IMR-90 (cell line): Measurements from ENCODE around the gene HAGHL. TPM values are rescaled to one million over a fixed set of nuclear protein-coding genes. Genes with fewer than 3 reads are reported as not detected.

Experiments
- ATAC-seq: fragments of 200-7000 bp; cut with Tn5 transposase; 2 replicates; pipeline ENCODE4 v1.9.1; 2020; ENCODE audit warnings: low read depth, mild to moderate bottlenecking, moderate library complexity
- BruUV-seq: library from RNA; stranded (reverse); fragments of 400-500 nt; replicated peaks from 2 replicates; lab custom pipeline; 2021; lab: Mats Ljungman, UMichigan
- CTCF ChIA-PET: fragments of 300-600 bp; formaldehyde crosslinking; extraction: SDS; loops from one replicate; lab custom pipeline; 2021; ENCODE audit warnings: antibody characterized with exemption; lab: Yijun Ruan, JAX
- POLR2A ChIA-PET: fragments of 300-600 bp; sonication (Branson Sonifier 250); formaldehyde crosslinking; loops from one replicate; lab custom pipeline; 2022; ENCODE audit warnings: antibody characterized with exemption; ENCODE audit not compliant: unreplicated experiment; lab: Charles Lee
- DNase-seq: peaks from one replicate; pipeline ENCODE4 v3.0.0; 2013
- H2AFZ ChIP-seq: replicated peaks from 2 replicates; pipeline ENCODE3; 2013; ENCODE audit warnings: low read length, mild to moderate bottlenecking; ENCODE audit not compliant: poor library complexity
- H2AK5ac ChIP-seq: 2 replicates; pipeline ENCODE4 v1.6.1; 2013; ENCODE audit warnings: low read depth, low read length, inconsistent platforms
- H2AK9ac ChIP-seq: replicated peaks from 2 replicates; pipeline ENCODE3; 2013; ENCODE audit warnings: mild to moderate bottlenecking, low read depth, low read length, moderate library complexity; ENCODE audit not compliant: poor library complexity
- H2BK120ac ChIP-seq: 2 replicates; pipeline ENCODE4 v1.6.1; 2013; ENCODE audit warnings: low read depth, low read length, inconsistent platforms
- H2BK15ac ChIP-seq: 3 replicates; pipeline ENCODE4 v1.6.1; 2013; ENCODE audit warnings: low read depth, low read length, inconsistent platforms
- H2BK20ac ChIP-seq: 2 replicates; pipeline ENCODE4 v1.6.1; 2013; ENCODE audit warnings: low read depth, mild to moderate bottlenecking, inconsistent platforms, low read length, moderate library complexity
- H2BK5ac ChIP-seq: 2 replicates; pipeline ENCODE4 v1.6.1; 2013; ENCODE audit warnings: mild to moderate bottlenecking, low read depth, low read length, inconsistent platforms; ENCODE audit not compliant: poor library complexity, severe bottlenecking
- H3K14ac ChIP-seq: replicated peaks from 2 replicates; pipeline ENCODE4 v1.6.1; 2013; ENCODE audit warnings: low read depth, low read length, inconsistent platforms
- H3K18ac ChIP-seq: 2 replicates; pipeline ENCODE4 v1.6.1; 2013; ENCODE audit warnings: low read depth, low read length, control low read depth
- H3K23ac ChIP-seq: 2 replicates; pipeline ENCODE4 v1.6.1; 2013; ENCODE audit warnings: low read depth, low read length, inconsistent platforms
- H3K27ac ChIP-seq: 2 replicates; pipeline ENCODE4 v1.5.1; 2013; ENCODE audit warnings: mild to moderate bottlenecking, control low read depth, low read length; ENCODE audit not compliant: insufficient read depth
- H3K27me3 ChIP-seq: 2 replicates; pipeline ENCODE4 v1.6.1; 2013; ENCODE audit warnings: low read length; ENCODE audit not compliant: control insufficient read depth, insufficient read depth
- H3K36me3 ChIP-seq: 2 replicates; pipeline ENCODE4 v1.6.1; 2013; ENCODE audit warnings: low read length, mixed read lengths; ENCODE audit not compliant: control insufficient read depth, insufficient read depth
- H3K4ac ChIP-seq: 2 replicates; pipeline ENCODE4 v1.6.1; 2013; ENCODE audit warnings: low read depth, low read length, inconsistent platforms
- H3K4me1 ChIP-seq: 2 replicates; pipeline ENCODE4 v1.6.1; 2013; ENCODE audit warnings: low read length, mixed read lengths; ENCODE audit not compliant: control insufficient read depth, insufficient read depth
- H3K4me2 ChIP-seq: 2 replicates; pipeline ENCODE4 v1.6.1; 2013; ENCODE audit warnings: low read depth, mild to moderate bottlenecking, control low read depth, low read length, moderate library complexity
- H3K4me3 ChIP-seq: 2 replicates; pipeline ENCODE4 v1.5.1; 2013; ENCODE audit warnings: low read depth, mild to moderate bottlenecking, control low read depth, low read length, moderate library complexity; ENCODE audit not compliant: insufficient read depth
- H3K56ac ChIP-seq: 2 replicates; pipeline ENCODE4 v1.6.1; 2013; ENCODE audit warnings: low read length, inconsistent platforms; ENCODE audit not compliant: insufficient read depth; ENCODE audit errors: extremely low read depth
- H3K79me1 ChIP-seq, 2 experiments: 2 replicates each; pipeline ENCODE4 v1.6.1; 2013; ENCODE audit warnings: low read length in 2 of 2, inconsistent platforms in 1 of 2, low read depth in 1 of 2
- H3K9ac ChIP-seq: 2 replicates; pipeline ENCODE4 v1.6.1; 2013; ENCODE audit warnings: low read depth, low read length, control low read depth
- H3K9me1 ChIP-seq: 2 replicates; pipeline ENCODE4 v1.6.1; 2013; ENCODE audit warnings: low read length, inconsistent platforms; ENCODE audit not compliant: insufficient read depth
- H3K9me3 ChIP-seq: 2 replicates; pipeline ENCODE4 v1.6.1; 2013; ENCODE audit warnings: low read length; ENCODE audit not compliant: control insufficient read depth, insufficient read depth
- H4K20me1 ChIP-seq: 2 replicates; pipeline ENCODE4 v1.6.1; 2013; ENCODE audit warnings: low read length, inconsistent platforms; ENCODE audit not compliant: insufficient read depth
- H4K5ac ChIP-seq: 2 replicates; pipeline ENCODE4 v1.6.1; 2013; ENCODE audit warnings: mild to moderate bottlenecking, low read depth, low read length, control low read depth
- H4K8ac ChIP-seq, 2 experiments: 2 replicates each; pipeline ENCODE4 v1.6.1; 2013; ENCODE audit warnings: low read depth in 2 of 2, low read length in 2 of 2, control low read depth in 1 of 2, inconsistent platforms in 1 of 2
- H4K91ac ChIP-seq: 2 replicates; pipeline ENCODE4 v1.6.1; 2013; ENCODE audit warnings: low read depth, low read length, inconsistent platforms; ENCODE audit not compliant: insufficient read depth
- BHLHE40 ChIP-seq: fragments of 150-350 bp; IDR thresholded peaks from 2 replicates; pipeline ENCODE4 v1.6.1; 2016; ENCODE audit warnings: mild to moderate bottlenecking, low read depth, low read length
- CEBPB ChIP-seq: IDR thresholded peaks from 2 replicates; pipeline ENCODE4 v1.6.1; 2012; ENCODE audit warnings: low read depth, low read length, improper control_type of control experiment
- CHD1 ChIP-seq: IDR thresholded peaks from 2 replicates; pipeline ENCODE4 v1.6.1; 2012; ENCODE audit warnings: low read depth, low read length, improper control_type of control experiment
- CTCF ChIP-seq: conservative IDR thresholded peaks from 2 replicates; pipeline ENCODE4 v1.5.1; 2012; ENCODE audit warnings: mild to moderate bottlenecking, low read depth, low read length, improper control_type of control experiment
- ELK1 ChIP-seq: fragments of 150-350 bp; IDR thresholded peaks from 2 replicates; pipeline ENCODE4 v1.6.1; 2016; ENCODE audit warnings: low read depth, mild to moderate bottlenecking, low read length, moderate library complexity, borderline replicate concordance
- FOS ChIP-seq: fragments of 150-350 bp; IDR thresholded peaks from 2 replicates; pipeline ENCODE4 v1.6.1; 2016; ENCODE audit warnings: low read depth, low read length
- MAFK ChIP-seq: IDR thresholded peaks from 2 replicates; pipeline ENCODE4 v1.6.1; 2012; ENCODE audit warnings: low read depth, low read length, improper control_type of control experiment
- MAZ ChIP-seq: IDR thresholded peaks from 2 replicates; pipeline ENCODE4 v1.6.1; 2012; ENCODE audit warnings: low read depth, mild to moderate bottlenecking, low read length, improper control_type of control experiment, moderate library complexity, borderline replicate concordance
- POLR2A ChIP-seq: IDR thresholded peaks from 2 replicates; pipeline ENCODE4 v1.6.1; 2012; ENCODE audit warnings: mild to moderate bottlenecking, low read depth, low read length
- RAD21 ChIP-seq: IDR thresholded peaks from 2 replicates; pipeline ENCODE4 v1.6.1; 2012; ENCODE audit warnings: low read length, improper control_type of control experiment
- RCOR1 ChIP-seq: IDR thresholded peaks from 2 replicates; pipeline ENCODE4 v1.6.1; 2012; ENCODE audit warnings: mild to moderate bottlenecking, low read length, improper control_type of control experiment; ENCODE audit not compliant: insufficient replicate concordance
- RFX5 ChIP-seq: IDR thresholded peaks from 2 replicates; pipeline ENCODE4 v1.8.0; 2012; ENCODE audit warnings: low read depth, mild to moderate bottlenecking, low read length, moderate library complexity
- SMC3 ChIP-seq: fragments of 150-350 bp; IDR thresholded peaks from 2 replicates; pipeline ENCODE4 v1.6.1; 2016; ENCODE audit warnings: low read depth, mild to moderate bottlenecking, antibody characterized with exemption, low read length, moderate library complexity
- WGBS, 2 experiments: methylation state at CpG; one replicate each; pipeline versions ENCODE4 v1.1.5 to v1.1.7; 2013; ENCODE audit warnings: missing lambda C conversion rate in 2 of 2; ENCODE audit not compliant: insufficient read length in 1 of 2; ENCODE audit errors: extremely low coverage in 2 of 2; 5-methylcytosine and 5-hydroxymethylcytosine counted together
- dilution Hi-C: fragments of 300-500 bp; cut with HindIII; formaldehyde crosslinking; loops from one replicate; pipeline ENCODE4 v1.14.3; 2018; ENCODE audit warnings: low sequenced_read_pairs; ENCODE audit not compliant: unreplicated experiment
- in situ Hi-C: fragments of 300-500 bp; cut with MboI; formaldehyde crosslinking; loops from 3 replicates; pipeline ENCODE4 v1.14.3; 2019; ENCODE audit warnings: low sequenced_read_pairs, inconsistent platforms, mixed read lengths
- intact Hi-C: fragments of 100-400 bp; cut with micrococcal nuclease; formaldehyde crosslinking; loops from 2 replicates; pipeline ENCODE4 v1.10.0; 2022
- polyA plus RNA-seq, 3 experiments: library from polyadenylated mRNA; depleted of rRNA; stranded (reverse); fragments of >200 nt; gene quantifications; 2 replicates each; pipeline ENCODE4 v1.2.3, GENCODE V29; 2012; ENCODE audit warnings: low replicate concordance in 1 of 3
- total RNA-seq: library from RNA; depleted of rRNA; stranded (reverse); fragments of >200 nt; gene quantifications from 2 replicates; pipeline ENCODE4 v1.2.3, GENCODE V29; 2012

Gene HAGHL
- total and polyA plus RNA-seq, 2 of the 4 experiments (the other 2 are of a cell fraction), result 3.0 to 12.5 TPM

GRCh38 chr16:730666-731509 is 4.0 kb downstream of the HAGHL start (continued):
- no peak for TF ChIP-seq MAFK

- H3K27me3 ChIP-seq, result no peaks in the 10 kb centered on the region
- H4K20me1 ChIP-seq, result peaks cover 4% of the 10 kb centered on the region
- no peak overlapping the region for H3K4me3 ChIP-seq
- peaks cover 0 to 7% of the 10 kb centered on the region in 2 experiments; a peak in 2 of 4 replicates for H3K79me1 ChIP-seq
- ChIA-PET CTCF (no interaction called here), POLR2A (no interaction called here)
- H4K5ac ChIP-seq, result no peak overlapping the region
- no peak overlapping the region for H3K23ac ChIP-seq
- intact Hi-C loops, result no loop called here
- no TSS peak for BruUV-seq
- in situ Hi-C loops, result no loop called here
- H3K9me1 ChIP-seq, result peaks cover under 1% of the 10 kb centered on the region; the same call in 1 of the 2 replicates
- H2BK5ac ChIP-seq, result no peak overlapping the region
- no peaks in the 10 kb centered on the region for H3K9me3 ChIP-seq
- H2BK20ac ChIP-seq, result no peak overlapping the region
- no peak overlapping the region for H3K9ac ChIP-seq
- H2BK120ac ChIP-seq, result no peak overlapping the region
- H3K36me3 ChIP-seq, result peaks cover 46% of the 10 kb centered on the region
- ATAC-seq, result no peak
- no peak overlapping the region for H2AFZ ChIP-seq
- H2BK15ac ChIP-seq, result no peak overlapping the region
- no peak overlapping the region for H3K14ac ChIP-seq
- WGBS, 2 experiments, result 84% methylated on average over 6 of the region's 12 CpGs; no CpG with 5 or more reads in 1 of the 2 experiments
- no peak overlapping the region for H3K4ac ChIP-seq
- peaks cover 3% of the 10 kb centered on the region for H3K4me1 ChIP-seq
- no peak overlapping the region for H2AK9ac ChIP-seq
- no peak overlapping the region for H4K91ac ChIP-seq
- H3K27ac ChIP-seq, result no peak overlapping the region
- no peak overlapping the region for H3K4me2 ChIP-seq
- DNase-seq, result no peak
- H4K8ac ChIP-seq, result no peak overlapping the region
- H2AK5ac ChIP-seq, result no peak overlapping the region
- H3K56ac ChIP-seq, result no peak overlapping the region
- H3K18ac ChIP-seq, result no peak overlapping the region
- dilution Hi-C loops, result no loop called here
- TF ChIP-seq SMC3 (no peak), CEBPB (no peak), MAZ (no peak), RCOR1 (no peak), BHLHE40 (no peak), ELK1 (no peak), CHD1 (no peak), RFX5 (no peak), CTCF (no peak), FOS (no peak), RAD21 (no peak), POLR2A (no peak), MAFK (no peak)
These were observed 5.4 kb downstream of the HAGHL start for GRCh38 chr16:732332-732731.
